GM12891 (cell line): ENCODE measurements around the gene TULP4.
"Not testable (repeated sequence)": the region's sequence is repeated elsewhere in the genome, so short reads cannot be mapped to it uniquely, and the experiment has no call there.

Experiments
- DNase-seq: peaks from one replicate; pipeline ENCODE4 v3.0.0; 2011; ENCODE audit warnings: low spot score; ENCODE audit not compliant: insufficient read length
- FAIRE-seq: peaks from 2 replicates; lab custom pipeline; 2011; peaks lifted over from hg19 to GRCh38; lab: Jason Lieb, UNC
- PAX5 ChIP-seq: IDR thresholded peaks from 2 replicates; pipeline ENCODE4 v1.6.1; 2011; ENCODE audit warnings: low read length, moderate library complexity, mild to moderate bottlenecking; ENCODE audit not compliant: insufficient read depth, severe bottlenecking
- POLR2A ChIP-seq: IDR thresholded peaks from 2 replicates; pipeline ENCODE4 v1.6.1; 2011; ENCODE audit warnings: low read depth, low read length, control low read depth
- POLR2AphosphoS5 ChIP-seq: IDR thresholded peaks from 2 replicates; pipeline ENCODE4 v1.6.1; 2011; ENCODE audit warnings: low read depth, low read length, control low read depth
- POU2F2 ChIP-seq: IDR thresholded peaks from 2 replicates; pipeline ENCODE4 v1.6.1; 2011; ENCODE audit warnings: low read depth, mild to moderate bottlenecking, control low read depth, low read length, moderate library complexity
- SPI1 ChIP-seq: IDR thresholded peaks from 2 replicates; pipeline ENCODE4 v1.6.1; 2011; ENCODE audit warnings: low read depth, low read length, control low read depth
- TAF1 ChIP-seq: IDR thresholded peaks from 2 replicates; pipeline ENCODE4 v1.6.1; 2011; ENCODE audit warnings: low read depth, low read length, control low read depth

The TULP4 gene

DNA sequence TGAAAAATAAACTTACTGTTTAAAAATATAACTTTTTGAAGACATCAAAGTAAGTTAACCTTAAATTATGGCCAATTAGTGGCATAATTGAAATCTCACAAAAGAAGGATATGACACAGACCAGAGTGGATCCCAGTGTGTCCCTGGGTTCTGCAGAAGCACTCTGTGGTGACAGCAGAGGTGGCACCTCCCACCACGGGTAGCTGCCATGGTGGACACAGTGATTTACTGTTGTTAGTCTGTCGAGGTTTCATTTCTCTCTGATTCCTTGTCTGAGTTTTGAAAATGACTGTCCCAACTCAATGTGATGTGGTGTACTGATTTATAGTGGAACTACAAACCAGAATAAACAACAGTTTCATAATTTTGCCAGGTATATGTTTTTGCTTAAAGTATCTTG, 76.5 kb downstream of the TULP4 start:
- no peak for DNase-seq
- TF ChIP-seq SPI1 (no peak), POU2F2 (no peak), PAX5 (no peak), POLR2AphosphoS5 (no peak), TAF1 (no peak), POLR2A (no peak)
- FAIRE-seq, result no peak

GRCh38 chr6:158389193-158389919, 77.1 kb downstream of the TULP4 start:
- FAIRE-seq (no peak), DNase-seq (no peak)
- TF ChIP-seq POLR2A (no peak), TAF1 (no peak), PAX5 (no peak), POU2F2 (no peak), POLR2AphosphoS5 (no peak), SPI1 (no peak)

GRCh38 chr6:158391276-158391675, 79.0 kb downstream of the TULP4 start:
- no peak for FAIRE-seq
- no peak for DNase-seq
- TF ChIP-seq SPI1, result no peak
- TF ChIP-seq POU2F2, result no peak
- TF ChIP-seq PAX5, result no peak
- TF ChIP-seq POLR2A, result no peak
- TF ChIP-seq POLR2AphosphoS5, result no peak
- TF ChIP-seq TAF1, result no peak

GRCh38 chr6:158391977-158392376, 79.7 kb downstream of the TULP4 start:
- not testable (repeated sequence) for FAIRE-seq, DNase-seq

GRCh38 chr6:158396136-158396535, 83.9 kb downstream of the TULP4 start:
- TF ChIP-seq SPI1 (no peak), TAF1 (no peak), POLR2A (no peak), PAX5 (no peak), POU2F2 (no peak), POLR2AphosphoS5 (no peak)
- no peak for FAIRE-seq
- no peak for DNase-seq

GRCh38 chr6:158397578-158397977, 85.3 kb downstream of the TULP4 start:
- TF ChIP-seq PAX5 (no peak), POLR2A (no peak), POLR2AphosphoS5 (no peak), POU2F2 (no peak), SPI1 (no peak)
- FAIRE-seq (no peak), DNase-seq (no peak)

DNA sequence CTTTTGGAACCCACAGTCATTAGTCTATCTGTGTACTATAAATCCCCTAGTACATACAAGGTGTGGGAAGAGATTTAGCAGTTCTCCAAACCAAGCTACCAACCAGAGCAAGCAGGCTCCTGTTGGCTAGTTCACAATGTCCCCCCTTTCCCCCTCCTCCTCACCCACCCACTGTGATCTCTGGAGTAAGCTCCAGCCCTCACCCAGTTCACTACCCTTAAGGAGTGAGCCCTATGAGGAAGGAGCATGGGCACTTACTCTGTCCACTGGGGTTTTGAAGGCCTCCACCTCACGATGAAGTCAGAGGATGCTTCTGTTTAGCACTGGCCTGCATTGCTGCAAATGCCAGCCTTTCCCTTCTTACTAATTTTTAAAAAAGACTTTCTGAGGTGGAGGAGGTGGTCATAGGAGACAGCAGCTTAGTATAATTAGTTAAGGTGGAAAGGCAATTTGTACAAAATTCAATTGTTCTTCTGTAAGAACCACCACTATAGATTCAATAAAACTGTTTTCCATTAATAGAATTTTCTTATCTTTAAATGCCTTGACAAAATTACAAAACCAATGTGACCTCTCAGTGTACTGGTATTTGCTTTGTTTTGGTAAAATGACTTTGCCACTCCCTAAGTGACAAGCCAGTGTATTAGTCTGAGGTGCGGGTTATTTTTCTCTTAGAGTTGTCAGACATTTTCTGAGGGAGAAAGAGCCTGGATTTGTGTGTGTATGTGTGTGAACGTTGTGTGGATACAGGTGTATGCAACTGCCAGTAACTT, 86.2 kb downstream of the TULP4 start:
- TF ChIP-seq POU2F2, result no peak
- no peak for TF ChIP-seq TAF1
- no peak for TF ChIP-seq POLR2A
- TF ChIP-seq POLR2AphosphoS5, result no peak
- no peak for TF ChIP-seq PAX5
- TF ChIP-seq SPI1, result no peak
- no peak for DNase-seq

GRCh38 chr6:158399040-158399700, 86.9 kb downstream of the TULP4 start:
- DNase-seq, result no peak
- FAIRE-seq, result no peak
- TF ChIP-seq POLR2A (no peak), SPI1 (no peak), TAF1 (no peak)

More for the DNA sequence above, 86.2 kb downstream of the TULP4 start:
- no peak for FAIRE-seq

DNA sequence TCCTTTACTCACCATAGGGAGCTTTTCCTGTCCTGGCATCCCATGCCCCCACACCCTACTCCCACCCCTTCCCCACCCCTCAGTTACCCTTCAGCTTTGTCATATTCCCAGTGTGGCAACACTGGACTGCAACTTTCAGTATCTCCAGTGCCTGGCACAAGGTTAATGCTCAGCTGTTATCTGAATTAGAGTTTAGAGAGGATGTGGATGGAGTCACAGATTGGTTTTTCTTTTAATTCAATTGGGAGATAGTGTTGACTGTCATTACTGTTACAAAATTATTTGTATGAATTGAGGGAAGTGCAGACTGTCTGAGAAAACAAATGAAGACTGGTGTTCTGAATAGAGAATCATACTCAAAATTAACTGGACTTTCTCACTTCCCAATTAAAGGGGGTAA, 89.9 kb downstream of the TULP4 start:
- TF ChIP-seq POLR2A, result no peak
- no peak for TF ChIP-seq POLR2AphosphoS5
- TF ChIP-seq SPI1, result no peak
- FAIRE-seq, result no peak

DNA sequence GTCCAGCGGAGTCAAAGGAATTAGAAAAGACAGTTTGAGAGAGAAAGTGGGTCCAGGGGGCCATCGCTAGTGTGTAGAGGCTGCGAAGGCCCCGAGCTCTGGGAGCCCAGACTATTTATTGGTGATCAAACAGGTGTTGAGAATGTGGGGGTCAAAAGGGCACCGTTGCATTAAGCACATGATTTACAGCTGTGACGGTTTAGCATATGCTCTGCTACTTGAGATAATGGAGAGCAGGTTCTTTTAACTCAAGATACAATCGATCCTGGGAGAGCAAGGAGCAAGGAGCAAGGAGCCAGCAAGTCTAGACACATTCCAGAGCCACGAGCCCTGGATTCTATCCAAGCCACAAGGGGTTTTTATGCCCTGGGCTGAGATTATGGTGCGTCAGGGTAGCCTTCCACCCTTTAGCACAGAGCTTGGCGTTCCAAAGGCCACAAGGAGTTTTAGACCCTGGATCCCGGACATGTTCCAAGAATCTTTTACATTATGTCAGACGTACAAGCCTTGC, 93.1 kb downstream of the TULP4 start:
- not testable (repeated sequence) for DNase-seq, FAIRE-seq

More for the DNA sequence above, 89.9 kb downstream of the TULP4 start:
- DNase-seq, result no peak
